Measurements from ENCODE around the gene ZNF830. TPM values are rescaled to one million over a fixed set of nuclear protein-coding genes. Genes with fewer than 3 reads are reported as not detected.

Gene ZNF830
- total and polyA plus RNA-seq, 2 donors (not counting 1 experiment from before 2014, with no cell fraction given), result 10.0 to 14.4 TPM

GRCh38 chr17:34989473-34989872 is 28.1 kb downstream of the ZNF830 start:
- Histone ChIP-seq H3K27me3 (ENCODE audit: control insufficient read depth, insufficient read depth, low read length) (no peaks in the 10 kb centered on the region), H3K27ac (ENCODE audit: insufficient read depth, low read length) (no peak overlapping the region), H4K20me1 (ENCODE audit: control insufficient read depth, extremely low read depth, insufficient read depth, low read length) (no peaks in the 10 kb centered on the region), H3K9me3 (ENCODE audit: control insufficient read depth, insufficient read depth, low read depth, low read length) (no peaks in the 10 kb centered on the region), H3K4me3 (replicated peaks in 1 of 4; ENCODE audit: control extremely low read depth in 1 of 4, insufficient read depth in 1 of 4, low read depth in 3 of 4, low read length in 4 of 4) (no peak overlapping the region), H3K4me1 (ENCODE audit: control insufficient read depth, extremely low read depth, insufficient read depth, low read length) (no peaks in the 10 kb centered on the region), H3K4me2 (ENCODE audit: extremely low read depth, insufficient read depth, low read length) (no peak overlapping the region), H3K9ac (ENCODE audit: insufficient read depth, low read length) (no peak overlapping the region), H3K36me3 (ENCODE audit: control insufficient read depth, insufficient read depth, low read length) (peaks cover 10% of the 10 kb centered on the region), H2AFZ (ENCODE audit: low read length) (no peak overlapping the region), H3K79me2 (ENCODE audit: control insufficient read depth, insufficient read depth, low read length) (no peaks in the 10 kb centered on the region)
- TF ChIP-seq, protein P1, sequence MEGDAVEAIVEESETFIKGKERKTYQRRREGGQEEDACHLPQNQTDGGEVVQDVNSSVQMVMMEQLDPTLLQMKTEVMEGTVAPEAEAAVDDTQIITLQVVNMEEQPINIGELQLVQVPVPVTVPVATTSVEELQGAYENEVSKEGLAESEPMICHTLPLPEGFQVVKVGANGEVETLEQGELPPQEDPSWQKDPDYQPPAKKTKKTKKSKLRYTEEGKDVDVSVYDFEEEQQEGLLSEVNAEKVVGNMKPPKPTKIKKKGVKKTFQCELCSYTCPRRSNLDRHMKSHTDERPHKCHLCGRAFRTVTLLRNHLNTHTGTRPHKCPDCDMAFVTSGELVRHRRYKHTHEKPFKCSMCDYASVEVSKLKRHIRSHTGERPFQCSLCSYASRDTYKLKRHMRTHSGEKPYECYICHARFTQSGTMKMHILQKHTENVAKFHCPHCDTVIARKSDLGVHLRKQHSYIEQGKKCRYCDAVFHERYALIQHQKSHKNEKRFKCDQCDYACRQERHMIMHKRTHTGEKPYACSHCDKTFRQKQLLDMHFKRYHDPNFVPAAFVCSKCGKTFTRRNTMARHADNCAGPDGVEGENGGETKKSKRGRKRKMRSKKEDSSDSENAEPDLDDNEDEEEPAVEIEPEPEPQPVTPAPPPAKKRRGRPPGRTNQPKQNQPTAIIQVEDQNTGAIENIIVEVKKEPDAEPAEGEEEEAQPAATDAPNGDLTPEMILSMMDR (conservative IDR thresholded peaks at IDR 0.05 in 1 of 2, IDR thresholded peaks at IDR 0.05 in 1 of 2; ENCODE audit: low read depth in 1 of 2, low read length in 2 of 2), result no peak
- no peak for TF ChIP-seq EZH2 (IDR thresholded peaks at IDR 0.05; ENCODE audit: low read length, missing control alignments)
- DNase-seq (ENCODE audit: low read depth in 2 of 2), result no peak

DNA sequence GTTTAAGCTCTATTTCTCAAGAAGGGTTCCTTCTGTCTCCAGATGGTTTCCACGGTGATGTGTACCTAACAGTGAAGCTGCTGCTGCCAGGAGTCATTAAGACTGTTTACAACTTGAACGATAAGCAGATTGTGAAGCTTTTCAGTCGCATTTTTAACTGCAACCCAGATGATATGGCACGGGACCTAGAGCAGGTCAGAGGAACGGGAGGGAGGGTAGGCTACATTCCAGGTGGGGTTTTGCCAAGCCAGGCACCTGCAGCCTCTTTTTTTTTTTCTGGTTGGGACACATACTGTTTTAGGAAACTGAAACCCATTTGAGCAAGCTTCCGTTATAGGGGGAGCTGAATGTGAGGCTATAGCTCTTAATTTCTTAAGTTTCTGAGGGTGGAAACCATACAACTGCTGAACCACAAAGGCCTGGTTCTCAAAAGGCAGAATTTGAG is 29.6 kb downstream of the ZNF830 start:
- Histone ChIP-seq H3K36me3 (ENCODE audit: control insufficient read depth, insufficient read depth, low read length) (peaks cover 10% of the 10 kb centered on the region), H3K27ac (ENCODE audit: insufficient read depth, low read length) (no peak overlapping the region), H3K79me2 (ENCODE audit: control insufficient read depth, insufficient read depth, low read length) (no peaks in the 10 kb centered on the region), H3K9me3 (ENCODE audit: control insufficient read depth, insufficient read depth, low read depth, low read length) (no peaks in the 10 kb centered on the region), H2AFZ (ENCODE audit: low read length) (no peak overlapping the region), H3K4me3 (replicated peaks in 1 of 4; ENCODE audit: control extremely low read depth in 1 of 4, insufficient read depth in 1 of 4, low read depth in 3 of 4, low read length in 4 of 4) (no peak overlapping the region), H3K4me1 (ENCODE audit: control insufficient read depth, extremely low read depth, insufficient read depth, low read length) (no peaks in the 10 kb centered on the region), H4K20me1 (ENCODE audit: control insufficient read depth, extremely low read depth, insufficient read depth, low read length) (no peaks in the 10 kb centered on the region), H3K9ac (ENCODE audit: insufficient read depth, low read length) (no peak overlapping the region), H3K27me3 (ENCODE audit: control insufficient read depth, insufficient read depth, low read length) (no peaks in the 10 kb centered on the region), H3K4me2 (ENCODE audit: extremely low read depth, insufficient read depth, low read length) (no peak overlapping the region)
- TF ChIP-seq, protein P1 (conservative IDR thresholded peaks at IDR 0.05 in 1 of 2, IDR thresholded peaks at IDR 0.05 in 1 of 2; ENCODE audit: low read depth in 1 of 2, low read length in 2 of 2), result no peak
- no peak for TF ChIP-seq EZH2 (IDR thresholded peaks at IDR 0.05; ENCODE audit: low read length, missing control alignments)
- peak in 1 of 2 donors; percentile 48 for DNase-seq (ENCODE audit: low read depth in 2 of 2)

- Histone ChIP-seq H2AFZ (ENCODE audit: low read length) (no peak overlapping the region), H3K27me3 (ENCODE audit: control insufficient read depth, insufficient read depth, low read length) (no peaks in the 10 kb centered on the region), H3K9ac (ENCODE audit: insufficient read depth, low read length) (no peak overlapping the region), H3K79me2 (ENCODE audit: control insufficient read depth, insufficient read depth, low read length) (no peaks in the 10 kb centered on the region), H4K20me1 (ENCODE audit: control insufficient read depth, extremely low read depth, insufficient read depth, low read length) (no peaks in the 10 kb centered on the region), H3K4me1 (ENCODE audit: control insufficient read depth, extremely low read depth, insufficient read depth, low read length) (no peaks in the 10 kb centered on the region), H3K4me3 (replicated peaks in 1 of 4; ENCODE audit: control extremely low read depth in 1 of 4, insufficient read depth in 1 of 4, low read depth in 3 of 4, low read length in 4 of 4) (no peak overlapping the region), H3K4me2 (ENCODE audit: extremely low read depth, insufficient read depth, low read length) (no peak overlapping the region), H3K9me3 (ENCODE audit: control insufficient read depth, insufficient read depth, low read depth, low read length) (no peaks in the 10 kb centered on the region), H3K27ac (ENCODE audit: insufficient read depth, low read length) (no peak overlapping the region), H3K36me3 (ENCODE audit: control insufficient read depth, insufficient read depth, low read length) (peaks cover 10% of the 10 kb centered on the region)
- no peak for TF ChIP-seq EZH2 (IDR thresholded peaks at IDR 0.05; ENCODE audit: low read length, missing control alignments)
- TF ChIP-seq, protein P1 (conservative IDR thresholded peaks at IDR 0.05 in 1 of 2, IDR thresholded peaks at IDR 0.05 in 1 of 2; ENCODE audit: low read depth in 1 of 2, low read length in 2 of 2), result no peak
- DNase-seq (ENCODE audit: low read depth in 2 of 2), result no peak
These were observed 30.3 kb downstream of the ZNF830 start for GRCh38 chr17:34991606-34992005.

Data from fibroblast of lung (primary cell).